GM18907 (cell line): ENCODE results near the gene NCAPD2.
A peak's percentile ranks its signal among the peaks of the same experiment; 100 is the strongest.
"Not testable (repeated sequence)": the region's sequence is repeated elsewhere in the genome, so short reads cannot be mapped to it uniquely, and the experiment has no call there.

Experiments
- ATAC-seq: cut with Tn5 transposase; IDR thresholded peaks from one replicate; pipeline ENCODE4 v1.9.1; 2021; ENCODE audit warnings: mild to moderate bottlenecking, moderate library complexity; ENCODE audit not compliant: unreplicated experiment

Gene NCAPD2

GRCh38 chr12:6548966-6549683 is 55.2 kb downstream of the NCAPD2 start:
- ATAC-seq = no peak

GRCh38 chr12:6549684-6550151 is 55.8 kb downstream of the NCAPD2 start:
- ATAC-seq = no peak

- ATAC-seq = no peak
Measured at GRCh38 chr12:6550294-6551062, 56.6 kb downstream of the NCAPD2 start.

GRCh38 chr12:6551063-6551461 is 57.2 kb downstream of the NCAPD2 start:
- ATAC-seq = no peak

GRCh38 chr12:6551496-6552139 is 57.7 kb downstream of the NCAPD2 start:
- ATAC-seq = no peak

GRCh38 chr12:6552140-6552551 is 58.2 kb downstream of the NCAPD2 start:
- no peak for ATAC-seq

GRCh38 chr12:6553051-6553868 is 59.4 kb downstream of the NCAPD2 start:
- no peak for ATAC-seq

- peak; percentile 47 for ATAC-seq
Measured at GRCh38 chr12:6554168-6555017, 60.5 kb downstream of the NCAPD2 start.

GRCh38 chr12:6555018-6555691 is 61.3 kb downstream of the NCAPD2 start:
- ATAC-seq = peak; percentile 27

- not testable (repeated sequence) for ATAC-seq
Measured at GRCh38 chr12:6556496-6556817, 62.6 kb downstream of the NCAPD2 start.

GRCh38 chr12:6556857-6557256 is 63.0 kb downstream of the NCAPD2 start:
- ATAC-seq = no peak

- ATAC-seq = not testable (repeated sequence)
Measured at GRCh38 chr12:6558014-6558760, 64.3 kb downstream of the NCAPD2 start.

GRCh38 chr12:6559500-6559899 is 65.6 kb downstream of the NCAPD2 start:
- no peak for ATAC-seq

GRCh38 chr12:6560501-6561205 is 66.8 kb downstream of the NCAPD2 start:
- no peak for ATAC-seq

GRCh38 chr12:6562881-6563280 is 69.0 kb downstream of the NCAPD2 start:
- no peak for ATAC-seq

- no peak for ATAC-seq
Measured at GRCh38 chr12:6563448-6564050, 69.6 kb downstream of the NCAPD2 start.

- no peak for ATAC-seq
Measured at GRCh38 chr12:6567112-6567670, 73.3 kb downstream of the NCAPD2 start.
